ENCODE data around the gene PGD.

DNA sequence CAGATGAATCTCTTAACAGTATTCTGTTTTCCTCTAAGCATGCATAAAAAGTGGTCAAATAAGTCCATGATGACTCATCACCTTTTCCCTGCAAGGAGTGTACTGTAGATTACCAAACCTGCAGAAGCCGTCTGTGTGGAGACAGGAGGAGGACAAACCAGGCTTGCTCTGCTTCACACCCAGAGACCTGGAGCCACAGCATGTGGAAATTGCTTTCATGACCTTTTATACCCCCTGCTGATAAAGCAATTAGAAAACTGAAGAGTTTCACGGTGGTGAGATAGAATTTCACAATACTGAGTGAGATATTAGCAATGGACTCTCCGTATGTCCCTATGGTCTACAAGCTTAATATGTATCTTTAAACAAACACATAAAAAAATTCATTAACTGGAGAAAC is 60.3 kb downstream of the PGD start:
- TF ChIP-seq, protein P1, sequence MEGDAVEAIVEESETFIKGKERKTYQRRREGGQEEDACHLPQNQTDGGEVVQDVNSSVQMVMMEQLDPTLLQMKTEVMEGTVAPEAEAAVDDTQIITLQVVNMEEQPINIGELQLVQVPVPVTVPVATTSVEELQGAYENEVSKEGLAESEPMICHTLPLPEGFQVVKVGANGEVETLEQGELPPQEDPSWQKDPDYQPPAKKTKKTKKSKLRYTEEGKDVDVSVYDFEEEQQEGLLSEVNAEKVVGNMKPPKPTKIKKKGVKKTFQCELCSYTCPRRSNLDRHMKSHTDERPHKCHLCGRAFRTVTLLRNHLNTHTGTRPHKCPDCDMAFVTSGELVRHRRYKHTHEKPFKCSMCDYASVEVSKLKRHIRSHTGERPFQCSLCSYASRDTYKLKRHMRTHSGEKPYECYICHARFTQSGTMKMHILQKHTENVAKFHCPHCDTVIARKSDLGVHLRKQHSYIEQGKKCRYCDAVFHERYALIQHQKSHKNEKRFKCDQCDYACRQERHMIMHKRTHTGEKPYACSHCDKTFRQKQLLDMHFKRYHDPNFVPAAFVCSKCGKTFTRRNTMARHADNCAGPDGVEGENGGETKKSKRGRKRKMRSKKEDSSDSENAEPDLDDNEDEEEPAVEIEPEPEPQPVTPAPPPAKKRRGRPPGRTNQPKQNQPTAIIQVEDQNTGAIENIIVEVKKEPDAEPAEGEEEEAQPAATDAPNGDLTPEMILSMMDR (IDR thresholded peaks at IDR 0.05), result no peak
- no peak for TF ChIP-seq EP300 (IDR thresholded peaks at IDR 0.05)

Measured in sigmoid colon (tissue), 4 donors.